Measurements from ENCODE around the gene PGM2L1.

The PGM2L1 gene

DNA sequence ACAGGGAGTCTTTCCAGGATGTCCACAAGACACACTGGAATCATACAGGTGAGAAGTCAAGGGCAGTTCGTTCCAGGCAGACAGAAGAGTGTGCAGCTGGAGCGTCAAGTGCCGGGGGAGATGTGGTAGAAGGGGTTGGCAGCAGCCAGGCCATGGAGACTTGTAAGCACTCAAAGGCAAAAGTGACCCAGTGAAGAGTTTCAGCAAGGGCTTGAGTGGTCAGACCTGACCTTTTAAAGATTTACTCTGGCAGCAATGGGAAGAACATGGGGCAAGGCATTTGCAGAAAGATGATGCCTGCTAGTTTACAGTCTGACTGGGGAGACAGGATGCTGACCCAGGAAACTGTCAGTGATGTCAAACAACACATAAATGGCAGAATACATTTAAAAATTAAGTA lies 115.8 kb downstream of the PGM2L1 start:
- TF ChIP-seq, protein P1, sequence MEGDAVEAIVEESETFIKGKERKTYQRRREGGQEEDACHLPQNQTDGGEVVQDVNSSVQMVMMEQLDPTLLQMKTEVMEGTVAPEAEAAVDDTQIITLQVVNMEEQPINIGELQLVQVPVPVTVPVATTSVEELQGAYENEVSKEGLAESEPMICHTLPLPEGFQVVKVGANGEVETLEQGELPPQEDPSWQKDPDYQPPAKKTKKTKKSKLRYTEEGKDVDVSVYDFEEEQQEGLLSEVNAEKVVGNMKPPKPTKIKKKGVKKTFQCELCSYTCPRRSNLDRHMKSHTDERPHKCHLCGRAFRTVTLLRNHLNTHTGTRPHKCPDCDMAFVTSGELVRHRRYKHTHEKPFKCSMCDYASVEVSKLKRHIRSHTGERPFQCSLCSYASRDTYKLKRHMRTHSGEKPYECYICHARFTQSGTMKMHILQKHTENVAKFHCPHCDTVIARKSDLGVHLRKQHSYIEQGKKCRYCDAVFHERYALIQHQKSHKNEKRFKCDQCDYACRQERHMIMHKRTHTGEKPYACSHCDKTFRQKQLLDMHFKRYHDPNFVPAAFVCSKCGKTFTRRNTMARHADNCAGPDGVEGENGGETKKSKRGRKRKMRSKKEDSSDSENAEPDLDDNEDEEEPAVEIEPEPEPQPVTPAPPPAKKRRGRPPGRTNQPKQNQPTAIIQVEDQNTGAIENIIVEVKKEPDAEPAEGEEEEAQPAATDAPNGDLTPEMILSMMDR (IDR thresholded peaks at IDR 0.05): no peak
- Histone ChIP-seq H3K4me3 (no peak overlapping the region), H3K27ac (no peak overlapping the region)
- DNase-seq (ENCODE audit: low spot score): no peak

DNA sequence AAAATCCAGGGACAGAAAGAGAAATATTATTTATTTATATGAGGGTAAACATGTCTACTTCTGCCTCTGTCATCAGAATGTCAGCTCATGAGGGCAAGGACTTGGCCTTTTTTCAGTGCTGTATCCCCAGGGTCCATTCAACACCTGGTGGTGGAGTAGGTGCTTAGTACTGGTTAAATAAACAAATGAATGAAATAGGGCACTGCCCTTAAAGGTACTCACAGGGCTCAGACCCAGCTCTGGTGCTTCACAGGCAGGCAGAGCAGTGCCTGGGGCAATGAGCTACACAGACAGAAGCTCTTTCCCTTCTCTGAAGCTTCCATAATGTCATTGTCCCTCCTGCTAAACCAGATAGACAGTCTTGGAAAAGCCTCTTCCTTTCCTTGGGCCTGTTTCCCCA lies 117.7 kb downstream of the PGM2L1 start:
- Histone ChIP-seq H3K4me3 (no peak overlapping the region), H3K27ac (no peak overlapping the region)
- TF ChIP-seq, protein P1 (IDR thresholded peaks at IDR 0.05): no peak
- DNase-seq (ENCODE audit: low spot score): no peak
